Measurements from ENCODE around the gene WDR93. TPM values are rescaled to one million over a fixed set of nuclear protein-coding genes. Genes with fewer than 3 reads are reported as not detected.

WDR93 gene
- total RNA-seq, 1 experiment from 2014 or later = 0.16 TPM

- no peak for DNase-seq
- ChIA-PET POLR2A (no interaction called here), CTCF (no interaction called here)
- no peak for TF ChIP-seq CTCF (IDR thresholded peaks at IDR 0.05; ENCODE audit: insufficient read depth in 1 of 2, low read depth in 1 of 2, low read length in 1 of 2, severe bottlenecking in 1 of 2, unreplicated experiment in 1 of 2)
- Mint-ChIP-seq H3K36me3 (ENCODE audit: insufficient read depth, unreplicated experiment) (no peaks in the 10 kb centered on the region), H3K4me1 (ENCODE audit: low read depth, unreplicated experiment) (no peaks in the 10 kb centered on the region), H3K4me3 (ENCODE audit: unreplicated experiment) (no peak overlapping the region), H3K27ac (ENCODE audit: unreplicated experiment) (no peak overlapping the region), H3K9me3 (ENCODE audit: unreplicated experiment) (no peaks in the 10 kb centered on the region), H3K27me3 (ENCODE audit: insufficient read depth, unreplicated experiment) (peaks cover 11% of the 10 kb centered on the region)
- no peak overlapping the region for H3K4me3 ChIP-seq (ENCODE audit: low read depth, low read length)
- H3K4me1 ChIP-seq = no peaks in the 10 kb centered on the region
- BruUV-seq (replicated peaks) = no TSS peak
- H3K27me3 ChIP-seq (replicated peaks; ENCODE audit: control insufficient read depth, insufficient read depth, low read length) = no peaks in the 10 kb centered on the region
- H3K9me3 ChIP-seq = no peaks in the 10 kb centered on the region
- no peaks in the 10 kb centered on the region for H3K36me3 ChIP-seq (ENCODE audit: control insufficient read depth, insufficient read depth, low read length)
- intact Hi-C loops (cut with micrococcal nuclease; ENCODE audit: unreplicated experiment) = no loop called here
Observed at GRCh38 chr15:89723031-89723430, 32.4 kb downstream of the WDR93 start.

GRCh38 chr15:89724621-89725020 lies 34.0 kb downstream of the WDR93 start:
- Mint-ChIP-seq H3K4me3 (ENCODE audit: unreplicated experiment) (no peak overlapping the region), H3K9me3 (ENCODE audit: unreplicated experiment) (no peaks in the 10 kb centered on the region), H3K36me3 (ENCODE audit: insufficient read depth, unreplicated experiment) (no peaks in the 10 kb centered on the region), H3K4me1 (ENCODE audit: low read depth, unreplicated experiment) (no peaks in the 10 kb centered on the region), H3K27me3 (ENCODE audit: insufficient read depth, unreplicated experiment) (peaks cover 9% of the 10 kb centered on the region), H3K27ac (ENCODE audit: unreplicated experiment) (no peak overlapping the region)
- DNase-seq = no peak
- Histone ChIP-seq H3K4me3 (ENCODE audit: low read depth, low read length) (no peak overlapping the region), H3K9me3 (no peaks in the 10 kb centered on the region), H3K36me3 (ENCODE audit: control insufficient read depth, insufficient read depth, low read length) (no peaks in the 10 kb centered on the region), H3K4me1 (no peaks in the 10 kb centered on the region), H3K27me3 (replicated peaks; ENCODE audit: control insufficient read depth, insufficient read depth, low read length) (no peaks in the 10 kb centered on the region; the same call in 1 of the 2 replicates)
- POLR2A ChIA-PET = no interaction called here
- no TSS peak for BruUV-seq (replicated peaks)
- TF ChIP-seq CTCF (IDR thresholded peaks at IDR 0.05; ENCODE audit: insufficient read depth in 1 of 2, low read depth in 1 of 2, low read length in 1 of 2, severe bottlenecking in 1 of 2, unreplicated experiment in 1 of 2) = no peak
- CTCF ChIA-PET = no interaction called here
- intact Hi-C loops (cut with micrococcal nuclease; ENCODE audit: unreplicated experiment) = no loop called here

GRCh38 chr15:89725064-89725463 lies 34.5 kb downstream of the WDR93 start:
- H3K27me3 Mint-ChIP-seq (ENCODE audit: insufficient read depth, unreplicated experiment) = peaks cover 7% of the 10 kb centered on the region
- no TSS peak for BruUV-seq (replicated peaks)
- intact Hi-C loops (cut with micrococcal nuclease; ENCODE audit: unreplicated experiment) = no loop called here
- ChIA-PET CTCF (interaction anchor here (0.5 kb wide), 1 partner anchor 131 kb away, joined by 3 read pairs; no protein-coding TSS in a partner anchor), POLR2A (no interaction called here)
- Histone ChIP-seq H3K4me1 (no peaks in the 10 kb centered on the region), H3K9me3 (no peaks in the 10 kb centered on the region), H3K27me3 (replicated peaks; ENCODE audit: control insufficient read depth, insufficient read depth, low read length) (no peaks in the 10 kb centered on the region; the same call in 1 of the 2 replicates), H3K36me3 (ENCODE audit: control insufficient read depth, insufficient read depth, low read length) (no peaks in the 10 kb centered on the region), H3K4me3 (ENCODE audit: low read depth, low read length) (no peak overlapping the region)
- no peak for TF ChIP-seq CTCF (IDR thresholded peaks at IDR 0.05; ENCODE audit: insufficient read depth in 1 of 2, low read depth in 1 of 2, low read length in 1 of 2, severe bottlenecking in 1 of 2, unreplicated experiment in 1 of 2)
- no peak overlapping the region for H3K27ac Mint-ChIP-seq (ENCODE audit: unreplicated experiment)
- DNase-seq = no peak
- no peaks in the 10 kb centered on the region for H3K9me3 Mint-ChIP-seq (ENCODE audit: unreplicated experiment)
- no peak overlapping the region for H3K4me3 Mint-ChIP-seq (ENCODE audit: unreplicated experiment)
- H3K36me3 Mint-ChIP-seq (ENCODE audit: insufficient read depth, unreplicated experiment) = no peaks in the 10 kb centered on the region
- no peaks in the 10 kb centered on the region for H3K4me1 Mint-ChIP-seq (ENCODE audit: low read depth, unreplicated experiment)

All from Caco-2 (cell line).